Measurements from ENCODE around the gene TMEM259.
A peak's percentile ranks its signal among the peaks of the same experiment; 100 is the strongest.

TMEM259 gene

DNA sequence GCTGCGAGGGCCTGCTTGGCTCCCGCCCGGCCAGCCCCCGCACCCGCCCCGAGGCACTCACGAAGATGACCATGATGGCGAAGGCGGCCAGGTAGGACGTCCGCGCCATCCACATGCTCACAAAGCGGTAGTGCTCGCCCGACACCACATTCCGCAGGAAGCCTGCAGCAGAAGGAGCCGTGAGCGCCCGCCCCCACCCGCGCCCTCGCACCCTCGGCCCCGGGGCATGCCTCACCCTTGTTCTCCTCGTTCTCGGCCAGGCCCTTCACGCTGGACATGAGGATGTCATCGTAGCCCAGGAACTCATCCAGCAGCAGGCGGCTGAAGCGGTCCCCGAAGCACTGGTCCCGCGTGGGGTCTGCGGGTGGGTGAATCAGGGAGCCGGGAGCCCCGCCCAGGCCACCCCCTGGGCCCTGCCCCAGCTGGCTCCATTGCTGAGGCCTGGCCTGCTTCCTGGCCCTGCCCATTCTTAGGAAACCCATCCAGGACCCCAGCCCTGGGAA is 9.0 kb downstream of the TMEM259 start:
- no peak for DNase-seq (ENCODE audit: low spot score)
- TF ChIP-seq, protein P1, sequence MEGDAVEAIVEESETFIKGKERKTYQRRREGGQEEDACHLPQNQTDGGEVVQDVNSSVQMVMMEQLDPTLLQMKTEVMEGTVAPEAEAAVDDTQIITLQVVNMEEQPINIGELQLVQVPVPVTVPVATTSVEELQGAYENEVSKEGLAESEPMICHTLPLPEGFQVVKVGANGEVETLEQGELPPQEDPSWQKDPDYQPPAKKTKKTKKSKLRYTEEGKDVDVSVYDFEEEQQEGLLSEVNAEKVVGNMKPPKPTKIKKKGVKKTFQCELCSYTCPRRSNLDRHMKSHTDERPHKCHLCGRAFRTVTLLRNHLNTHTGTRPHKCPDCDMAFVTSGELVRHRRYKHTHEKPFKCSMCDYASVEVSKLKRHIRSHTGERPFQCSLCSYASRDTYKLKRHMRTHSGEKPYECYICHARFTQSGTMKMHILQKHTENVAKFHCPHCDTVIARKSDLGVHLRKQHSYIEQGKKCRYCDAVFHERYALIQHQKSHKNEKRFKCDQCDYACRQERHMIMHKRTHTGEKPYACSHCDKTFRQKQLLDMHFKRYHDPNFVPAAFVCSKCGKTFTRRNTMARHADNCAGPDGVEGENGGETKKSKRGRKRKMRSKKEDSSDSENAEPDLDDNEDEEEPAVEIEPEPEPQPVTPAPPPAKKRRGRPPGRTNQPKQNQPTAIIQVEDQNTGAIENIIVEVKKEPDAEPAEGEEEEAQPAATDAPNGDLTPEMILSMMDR (IDR thresholded peaks at IDR 0.05), result no peak
- Histone ChIP-seq H3K27ac (no peak overlapping the region), H3K4me3 (no peak overlapping the region)

GRCh38 chr19:1010586-1011510 is 10.1 kb downstream of the TMEM259 start:
- no peak overlapping the region for H3K27ac ChIP-seq
- no peak overlapping the region for H3K4me3 ChIP-seq
- TF ChIP-seq, protein P1 (IDR thresholded peaks at IDR 0.05), result no peak
- no peak for DNase-seq (ENCODE audit: low spot score)

- TF ChIP-seq, protein P1 (IDR thresholded peaks at IDR 0.05), result no peak
- no peak for DNase-seq (ENCODE audit: low spot score)
- Histone ChIP-seq H3K27ac (peak overlapping the region in 1 of 2 donors; percentile 7), H3K4me3 (no peak overlapping the region)
Measured at GRCh38 chr19:1009981-1010538, 10.9 kb downstream of the TMEM259 start.

DNA sequence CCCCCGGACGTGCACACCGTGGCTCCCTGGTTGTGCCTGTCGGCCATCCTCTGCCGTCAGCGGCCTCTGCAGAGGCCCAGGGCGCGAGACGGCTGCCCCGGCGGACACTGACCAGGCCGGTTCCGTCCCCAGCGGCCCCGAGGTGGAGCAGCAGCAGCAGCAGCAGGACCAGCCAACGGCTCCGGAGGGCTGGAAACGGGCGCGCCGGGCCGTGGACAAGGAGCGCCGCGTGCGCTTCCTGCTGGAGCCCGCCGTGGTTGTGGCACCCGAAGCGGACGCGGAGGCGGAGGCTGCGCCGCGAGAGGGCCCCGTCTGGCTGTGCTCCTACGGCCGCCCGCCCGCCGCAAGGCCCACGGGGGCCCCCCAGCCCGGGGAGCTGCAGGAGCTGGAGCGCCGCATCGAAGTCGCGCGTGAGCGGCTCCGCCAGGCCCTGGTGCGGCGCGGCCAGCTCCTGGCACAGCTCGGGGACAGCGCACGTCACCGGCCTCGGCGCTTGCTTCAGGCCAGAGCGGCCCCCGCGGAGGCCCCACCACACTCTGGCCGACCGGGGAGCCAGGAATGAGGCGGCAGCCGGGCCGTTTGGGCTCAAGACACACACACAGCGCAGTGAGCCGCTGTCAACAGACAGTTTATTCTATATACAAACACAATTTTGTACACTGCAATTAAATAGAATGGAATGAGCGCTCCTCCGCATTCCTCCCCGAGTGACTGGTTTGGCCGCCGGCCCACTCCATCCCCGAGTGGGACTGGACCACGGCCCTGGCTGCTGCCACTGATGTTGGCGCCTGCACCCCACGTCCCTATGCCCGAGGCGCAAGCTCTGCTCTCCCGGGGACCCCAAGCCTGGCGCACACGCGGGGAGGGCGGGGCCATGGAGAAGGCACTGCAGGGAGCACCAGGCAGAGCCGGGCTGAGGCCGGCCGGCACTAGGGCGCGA is 11.6 kb downstream of the TMEM259 start:
- TF ChIP-seq, protein P1 (IDR thresholded peaks at IDR 0.05), result no peak
- DNase-seq (ENCODE audit: low spot score), result no peak
- Histone ChIP-seq H3K27ac (peak overlapping the region in 1 of 2 donors; percentile 7), H3K4me3 (no peak overlapping the region)

DNA sequence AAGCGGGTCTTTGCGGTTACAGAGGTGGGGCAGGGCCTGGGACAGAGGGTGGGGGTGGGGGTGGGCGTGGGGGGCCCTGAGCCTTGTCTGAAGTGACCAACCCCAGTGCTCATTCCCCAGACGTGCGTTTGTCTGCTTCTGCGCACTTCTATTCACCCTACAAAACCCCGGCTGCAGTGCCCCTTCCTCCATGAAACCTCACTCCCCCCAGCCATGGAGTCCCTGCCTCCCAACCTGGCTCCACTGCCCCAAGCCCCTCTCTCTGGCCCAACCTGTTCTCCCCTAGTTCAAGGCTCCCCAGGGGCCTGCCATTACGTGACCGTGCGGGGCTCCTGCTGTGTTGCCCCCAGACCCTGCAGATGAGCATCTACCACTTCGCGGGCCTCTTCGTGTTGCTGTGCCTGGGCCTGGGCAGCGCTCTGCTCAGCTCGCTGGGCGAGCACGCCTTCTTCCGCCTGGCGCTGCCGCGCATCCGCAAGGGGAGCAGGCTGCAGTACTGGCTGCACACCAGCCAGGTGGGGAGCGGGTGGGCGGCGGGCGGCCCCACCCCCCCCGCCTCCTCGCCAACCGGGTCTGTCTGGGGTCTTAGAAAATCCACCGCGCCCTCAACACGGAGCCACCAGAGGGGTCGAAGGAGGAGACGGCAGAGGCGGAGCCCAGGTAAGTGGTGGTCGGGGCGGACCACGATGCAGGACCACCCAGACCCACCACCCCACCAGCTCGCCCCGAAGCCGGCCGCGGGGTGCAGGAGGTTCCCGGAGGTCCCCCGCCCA is 12.5 kb downstream of the TMEM259 start:
- TF ChIP-seq, protein P1 (IDR thresholded peaks at IDR 0.05), result no peak
- Histone ChIP-seq H3K4me3 (no peak overlapping the region), H3K27ac (no peak overlapping the region)
- no peak for DNase-seq (ENCODE audit: low spot score)

All from coronary artery (tissue), 2 donors.